ENCODE measurements around the gene RAP2A.

DNA sequence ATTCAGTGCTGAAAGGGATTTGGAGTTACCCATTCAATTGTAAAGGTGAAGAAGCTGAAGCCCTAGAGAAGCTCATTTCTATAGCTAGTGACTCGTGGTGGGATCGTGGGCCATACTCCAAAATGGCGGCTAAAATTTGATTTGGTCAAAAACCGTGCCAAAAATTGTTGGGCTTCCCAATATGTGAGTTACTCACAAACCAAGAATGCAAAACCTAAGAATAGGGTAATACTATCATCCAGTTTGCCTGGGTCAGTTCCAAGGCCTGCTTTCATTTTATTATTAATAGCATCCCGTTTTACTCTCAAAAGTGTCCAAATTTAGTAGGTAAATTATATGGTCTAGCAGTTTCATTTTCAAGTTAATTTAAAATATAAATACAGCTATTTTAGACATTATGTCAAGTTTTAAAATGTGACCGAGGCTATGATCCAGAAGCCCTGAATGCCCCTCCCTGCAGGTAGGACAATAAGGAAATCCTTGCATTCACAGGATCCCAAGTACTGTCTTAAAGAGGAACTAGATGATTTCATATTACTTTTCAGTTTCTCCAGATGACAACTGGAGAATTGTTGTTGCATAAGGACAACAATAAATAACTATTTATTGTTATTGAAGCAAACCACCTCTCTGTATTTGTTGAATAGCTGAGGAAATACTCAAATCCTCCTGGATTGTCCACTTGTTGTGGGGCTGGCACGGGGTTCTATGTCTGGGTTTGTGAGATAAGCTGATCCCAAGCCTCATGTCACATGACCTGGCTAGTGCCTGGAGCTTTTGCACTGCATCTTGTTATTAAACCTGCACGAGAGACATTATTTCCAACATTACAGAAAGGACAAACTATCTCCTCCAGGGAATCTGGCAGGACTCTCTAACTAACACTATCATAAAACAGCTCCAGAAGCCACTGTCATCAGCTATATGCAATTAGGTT lies 11.6 kb upstream of the RAP2A start:
- TF ChIP-seq, protein P1, sequence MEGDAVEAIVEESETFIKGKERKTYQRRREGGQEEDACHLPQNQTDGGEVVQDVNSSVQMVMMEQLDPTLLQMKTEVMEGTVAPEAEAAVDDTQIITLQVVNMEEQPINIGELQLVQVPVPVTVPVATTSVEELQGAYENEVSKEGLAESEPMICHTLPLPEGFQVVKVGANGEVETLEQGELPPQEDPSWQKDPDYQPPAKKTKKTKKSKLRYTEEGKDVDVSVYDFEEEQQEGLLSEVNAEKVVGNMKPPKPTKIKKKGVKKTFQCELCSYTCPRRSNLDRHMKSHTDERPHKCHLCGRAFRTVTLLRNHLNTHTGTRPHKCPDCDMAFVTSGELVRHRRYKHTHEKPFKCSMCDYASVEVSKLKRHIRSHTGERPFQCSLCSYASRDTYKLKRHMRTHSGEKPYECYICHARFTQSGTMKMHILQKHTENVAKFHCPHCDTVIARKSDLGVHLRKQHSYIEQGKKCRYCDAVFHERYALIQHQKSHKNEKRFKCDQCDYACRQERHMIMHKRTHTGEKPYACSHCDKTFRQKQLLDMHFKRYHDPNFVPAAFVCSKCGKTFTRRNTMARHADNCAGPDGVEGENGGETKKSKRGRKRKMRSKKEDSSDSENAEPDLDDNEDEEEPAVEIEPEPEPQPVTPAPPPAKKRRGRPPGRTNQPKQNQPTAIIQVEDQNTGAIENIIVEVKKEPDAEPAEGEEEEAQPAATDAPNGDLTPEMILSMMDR (conservative IDR thresholded peaks at IDR 0.05) = no peak
- no peak for TF ChIP-seq ZFX (IDR thresholded peaks at IDR 0.05)

Measured in C4-2B (cell line).